IMR-90 (cell line): ENCODE results near the gene RSF1. TPM values are rescaled to one million over a fixed set of nuclear protein-coding genes. Genes with fewer than 3 reads are reported as not detected.

Experiments
- ATAC-seq: fragments of 200-7000 bp; cut with Tn5 transposase; 2 replicates; pipeline ENCODE4 v1.9.1; 2020; ENCODE audit warnings: low read depth, mild to moderate bottlenecking, moderate library complexity
- BruUV-seq: library from RNA; stranded (reverse); fragments of 400-500 nt; replicated peaks from 2 replicates; lab custom pipeline; 2021; lab: Mats Ljungman, UMichigan
- CTCF ChIA-PET: fragments of 300-600 bp; formaldehyde crosslinking; extraction: SDS; loops from one replicate; lab custom pipeline; 2021; ENCODE audit warnings: antibody characterized with exemption; lab: Yijun Ruan, JAX
- POLR2A ChIA-PET: fragments of 300-600 bp; sonication (Branson Sonifier 250); formaldehyde crosslinking; loops from one replicate; lab custom pipeline; 2022; ENCODE audit warnings: antibody characterized with exemption; ENCODE audit not compliant: unreplicated experiment; lab: Charles Lee
- DNase-seq: peaks from one replicate; pipeline ENCODE4 v3.0.0; 2013
- H2AFZ ChIP-seq: replicated peaks from 2 replicates; pipeline ENCODE3; 2013; ENCODE audit warnings: low read length, mild to moderate bottlenecking; ENCODE audit not compliant: poor library complexity
- H2AK5ac ChIP-seq: 2 replicates; pipeline ENCODE4 v1.6.1; 2013; ENCODE audit warnings: low read depth, low read length, inconsistent platforms
- H2AK9ac ChIP-seq: replicated peaks from 2 replicates; pipeline ENCODE3; 2013; ENCODE audit warnings: mild to moderate bottlenecking, low read depth, low read length, moderate library complexity; ENCODE audit not compliant: poor library complexity
- H2BK120ac ChIP-seq: 2 replicates; pipeline ENCODE4 v1.6.1; 2013; ENCODE audit warnings: low read depth, low read length, inconsistent platforms
- H2BK15ac ChIP-seq: 3 replicates; pipeline ENCODE4 v1.6.1; 2013; ENCODE audit warnings: low read depth, low read length, inconsistent platforms
- H2BK20ac ChIP-seq: 2 replicates; pipeline ENCODE4 v1.6.1; 2013; ENCODE audit warnings: low read depth, mild to moderate bottlenecking, inconsistent platforms, low read length, moderate library complexity
- H2BK5ac ChIP-seq: 2 replicates; pipeline ENCODE4 v1.6.1; 2013; ENCODE audit warnings: mild to moderate bottlenecking, low read depth, low read length, inconsistent platforms; ENCODE audit not compliant: poor library complexity, severe bottlenecking
- H3K14ac ChIP-seq: replicated peaks from 2 replicates; pipeline ENCODE4 v1.6.1; 2013; ENCODE audit warnings: low read depth, low read length, inconsistent platforms
- H3K18ac ChIP-seq: 2 replicates; pipeline ENCODE4 v1.6.1; 2013; ENCODE audit warnings: low read depth, low read length, control low read depth
- H3K23ac ChIP-seq: 2 replicates; pipeline ENCODE4 v1.6.1; 2013; ENCODE audit warnings: low read depth, low read length, inconsistent platforms
- H3K27ac ChIP-seq: 2 replicates; pipeline ENCODE4 v1.5.1; 2013; ENCODE audit warnings: mild to moderate bottlenecking, control low read depth, low read length; ENCODE audit not compliant: insufficient read depth
- H3K27me3 ChIP-seq: 2 replicates; pipeline ENCODE4 v1.6.1; 2013; ENCODE audit warnings: low read length; ENCODE audit not compliant: control insufficient read depth, insufficient read depth
- H3K36me3 ChIP-seq: 2 replicates; pipeline ENCODE4 v1.6.1; 2013; ENCODE audit warnings: low read length, mixed read lengths; ENCODE audit not compliant: control insufficient read depth, insufficient read depth
- H3K4ac ChIP-seq: 2 replicates; pipeline ENCODE4 v1.6.1; 2013; ENCODE audit warnings: low read depth, low read length, inconsistent platforms
- H3K4me1 ChIP-seq: 2 replicates; pipeline ENCODE4 v1.6.1; 2013; ENCODE audit warnings: low read length, mixed read lengths; ENCODE audit not compliant: control insufficient read depth, insufficient read depth
- H3K4me2 ChIP-seq: 2 replicates; pipeline ENCODE4 v1.6.1; 2013; ENCODE audit warnings: low read depth, mild to moderate bottlenecking, control low read depth, low read length, moderate library complexity
- H3K4me3 ChIP-seq: 2 replicates; pipeline ENCODE4 v1.5.1; 2013; ENCODE audit warnings: low read depth, mild to moderate bottlenecking, control low read depth, low read length, moderate library complexity; ENCODE audit not compliant: insufficient read depth
- H3K56ac ChIP-seq: 2 replicates; pipeline ENCODE4 v1.6.1; 2013; ENCODE audit warnings: low read length, inconsistent platforms; ENCODE audit not compliant: insufficient read depth; ENCODE audit errors: extremely low read depth
- H3K79me1 ChIP-seq, 2 experiments: 2 replicates each; pipeline ENCODE4 v1.6.1; 2013; ENCODE audit warnings: low read length in 2 of 2, inconsistent platforms in 1 of 2, low read depth in 1 of 2
- H3K9ac ChIP-seq: 2 replicates; pipeline ENCODE4 v1.6.1; 2013; ENCODE audit warnings: low read depth, low read length, control low read depth
- H3K9me1 ChIP-seq: 2 replicates; pipeline ENCODE4 v1.6.1; 2013; ENCODE audit warnings: low read length, inconsistent platforms; ENCODE audit not compliant: insufficient read depth
- H3K9me3 ChIP-seq: 2 replicates; pipeline ENCODE4 v1.6.1; 2013; ENCODE audit warnings: low read length; ENCODE audit not compliant: control insufficient read depth, insufficient read depth
- H4K20me1 ChIP-seq: 2 replicates; pipeline ENCODE4 v1.6.1; 2013; ENCODE audit warnings: low read length, inconsistent platforms; ENCODE audit not compliant: insufficient read depth
- H4K5ac ChIP-seq: 2 replicates; pipeline ENCODE4 v1.6.1; 2013; ENCODE audit warnings: mild to moderate bottlenecking, low read depth, low read length, control low read depth
- H4K8ac ChIP-seq, 2 experiments: 2 replicates each; pipeline ENCODE4 v1.6.1; 2013; ENCODE audit warnings: low read depth in 2 of 2, low read length in 2 of 2, control low read depth in 1 of 2, inconsistent platforms in 1 of 2
- H4K91ac ChIP-seq: 2 replicates; pipeline ENCODE4 v1.6.1; 2013; ENCODE audit warnings: low read depth, low read length, inconsistent platforms; ENCODE audit not compliant: insufficient read depth
- ELK1 ChIP-seq: fragments of 150-350 bp; IDR thresholded peaks from 2 replicates; pipeline ENCODE4 v1.6.1; 2016; ENCODE audit warnings: low read depth, mild to moderate bottlenecking, low read length, moderate library complexity, borderline replicate concordance
- FOS ChIP-seq: fragments of 150-350 bp; IDR thresholded peaks from 2 replicates; pipeline ENCODE4 v1.6.1; 2016; ENCODE audit warnings: low read depth, low read length
- MXI1 ChIP-seq: IDR thresholded peaks from 2 replicates; pipeline ENCODE4 v1.6.1; 2012; ENCODE audit warnings: low read depth, mild to moderate bottlenecking, low read length, moderate library complexity, borderline replicate concordance
- RAD21 ChIP-seq: IDR thresholded peaks from 2 replicates; pipeline ENCODE4 v1.6.1; 2012; ENCODE audit warnings: low read length, improper control_type of control experiment
- WGBS, 2 experiments: methylation state at CpG; one replicate each; pipeline versions ENCODE4 v1.1.5 to v1.1.7; 2013; ENCODE audit warnings: missing lambda C conversion rate in 2 of 2; ENCODE audit not compliant: insufficient read length in 1 of 2; ENCODE audit errors: extremely low coverage in 2 of 2; 5-methylcytosine and 5-hydroxymethylcytosine counted together
- dilution Hi-C: fragments of 300-500 bp; cut with HindIII; formaldehyde crosslinking; loops from one replicate; pipeline ENCODE4 v1.14.3; 2018; ENCODE audit warnings: low sequenced_read_pairs; ENCODE audit not compliant: unreplicated experiment
- in situ Hi-C: fragments of 300-500 bp; cut with MboI; formaldehyde crosslinking; loops from 3 replicates; pipeline ENCODE4 v1.14.3; 2019; ENCODE audit warnings: low sequenced_read_pairs, inconsistent platforms, mixed read lengths
- intact Hi-C: fragments of 100-400 bp; cut with micrococcal nuclease; formaldehyde crosslinking; loops from 2 replicates; pipeline ENCODE4 v1.10.0; 2022
- polyA plus RNA-seq, 3 experiments: library from polyadenylated mRNA; depleted of rRNA; stranded (reverse); fragments of >200 nt; gene quantifications; 2 replicates each; pipeline ENCODE4 v1.2.3, GENCODE V29; 2012; ENCODE audit warnings: low replicate concordance in 1 of 3
- total RNA-seq: library from RNA; depleted of rRNA; stranded (reverse); fragments of >200 nt; gene quantifications from 2 replicates; pipeline ENCODE4 v1.2.3, GENCODE V29; 2012
- TF ChIP-seq, protein P1 (sequence below): conservative IDR thresholded peaks from 2 replicates; pipeline ENCODE4 v1.5.1; 2012; ENCODE audit warnings: mild to moderate bottlenecking, low read depth, low read length, improper control_type of control experiment

RSF1 gene
- total and polyA plus RNA-seq, 2 of the 4 experiments (the other 2 are of a cell fraction) = 13.9 to 18.5 TPM

- Histone ChIP-seq H4K5ac (no peak overlapping the region), H2AK5ac (no peak overlapping the region), H3K36me3 (peaks cover 23% of the 10 kb centered on the region), H3K27ac (no peak overlapping the region), H3K9me3 (no peaks in the 10 kb centered on the region), H4K91ac (no peak overlapping the region), H3K4me1 (no peaks in the 10 kb centered on the region), H3K4me3 (no peak overlapping the region), H2AFZ (no peak overlapping the region), H2BK120ac (no peak overlapping the region), H2BK15ac (no peak overlapping the region), H3K9ac (no peak overlapping the region), H3K27me3 (no peaks in the 10 kb centered on the region), H3K79me1 (peaks cover 2 to 6% of the 10 kb centered on the region in 2 experiments; a peak in 2 of 4 replicates), H3K9me1 (0 out of 2 replicates have a peak, but pooled peaks cover 3% of the 10 kb centered on the region), H4K8ac (no peak overlapping the region), H3K4me2 (no peak overlapping the region), H3K56ac (no peak overlapping the region), H2BK20ac (no peak overlapping the region), H2AK9ac (no peak overlapping the region), H3K14ac (no peak overlapping the region), H3K23ac (no peak overlapping the region), H2BK5ac (no peak overlapping the region), H3K18ac (no peak overlapping the region), H4K20me1 (no peaks in the 10 kb centered on the region), H3K4ac (no peak overlapping the region)
- intact Hi-C loops (no loop called here), dilution Hi-C loops (no loop called here), in situ Hi-C loops (no loop called here)
- no CpG with 5 or more reads among the region's 3 CpGs for whole genome bisulfite sequencing, 2 experiments
- no peak for TF ChIP-seq RAD21
- TF ChIP-seq, protein P1, sequence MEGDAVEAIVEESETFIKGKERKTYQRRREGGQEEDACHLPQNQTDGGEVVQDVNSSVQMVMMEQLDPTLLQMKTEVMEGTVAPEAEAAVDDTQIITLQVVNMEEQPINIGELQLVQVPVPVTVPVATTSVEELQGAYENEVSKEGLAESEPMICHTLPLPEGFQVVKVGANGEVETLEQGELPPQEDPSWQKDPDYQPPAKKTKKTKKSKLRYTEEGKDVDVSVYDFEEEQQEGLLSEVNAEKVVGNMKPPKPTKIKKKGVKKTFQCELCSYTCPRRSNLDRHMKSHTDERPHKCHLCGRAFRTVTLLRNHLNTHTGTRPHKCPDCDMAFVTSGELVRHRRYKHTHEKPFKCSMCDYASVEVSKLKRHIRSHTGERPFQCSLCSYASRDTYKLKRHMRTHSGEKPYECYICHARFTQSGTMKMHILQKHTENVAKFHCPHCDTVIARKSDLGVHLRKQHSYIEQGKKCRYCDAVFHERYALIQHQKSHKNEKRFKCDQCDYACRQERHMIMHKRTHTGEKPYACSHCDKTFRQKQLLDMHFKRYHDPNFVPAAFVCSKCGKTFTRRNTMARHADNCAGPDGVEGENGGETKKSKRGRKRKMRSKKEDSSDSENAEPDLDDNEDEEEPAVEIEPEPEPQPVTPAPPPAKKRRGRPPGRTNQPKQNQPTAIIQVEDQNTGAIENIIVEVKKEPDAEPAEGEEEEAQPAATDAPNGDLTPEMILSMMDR = no peak
- TF ChIP-seq FOS = no peak
- TF ChIP-seq ELK1 = no peak
- no peak for TF ChIP-seq MXI1
- no peak for ATAC-seq
- ChIA-PET CTCF (no interaction called here), POLR2A (no interaction called here)
- no TSS peak for BruUV-seq
- DNase-seq = no peak
These were observed 129.9 kb downstream of the RSF1 start for GRCh38 chr11:77690649-77691048.
